Colonic mucosa (tissue), 4 donors: ENCODE results near the gene ARHGAP27. TPM values are rescaled to one million over a fixed set of nuclear protein-coding genes. Genes with fewer than 3 reads are reported as not detected.

Experiments
- DNase-seq: peaks from one replicate; pipeline ENCODE4 v3.0.0-alpha.2; 2020
- H3K27ac ChIP-seq: fragments of 200-600 bp; one replicate; pipeline ENCODE4 v1.8.0; 2021
- H3K27me3 ChIP-seq: fragments of 200-600 bp; one replicate; pipeline ENCODE4 v1.8.0; 2021
- H3K36me3 ChIP-seq: fragments of 200-600 bp; one replicate; pipeline ENCODE4 v1.8.0; 2021
- H3K4me1 ChIP-seq: fragments of 200-600 bp; one replicate; pipeline ENCODE4 v1.8.0; 2021; ENCODE audit warnings: mild to moderate bottlenecking
- H3K4me3 ChIP-seq: fragments of 200-600 bp; one replicate; pipeline ENCODE4 v1.8.0; 2021
- H3K9ac ChIP-seq, 2 donors: one replicate each; pipeline ENCODE4 v1.7.0; 2013; ENCODE audit warnings: control low read depth in 2 of 2, low read depth in 2 of 2, low read length in 2 of 2
- H3K9me3 ChIP-seq: fragments of 200-600 bp; one replicate; pipeline ENCODE4 v1.8.0; 2021
- intact Hi-C: fragments of 100-400 bp; cut with DNase I; formaldehyde crosslinking; loops from one replicate; pipeline ENCODE4 v1.14.1; 2022
- total RNA-seq, 2 donors: library from RNA; stranded (reverse); fragmentation: NEBNext Ultra II Directional in 1 of 2; extraction: Animal tissue kit (Norgen Biotek cat#: 25700) in 1 of 2; gene quantifications; one replicate each; pipeline ENCODE4 v1.2.1, GENCODE V29; 2021
- TF ChIP-seq, protein P1 (sequence below): fragments of 200-600 bp; IDR thresholded peaks from one replicate; pipeline ENCODE4 v1.8.0; 2022; ENCODE audit warnings: antibody characterized with exemption, mild to moderate bottlenecking
- donor health status: healthy.
- donor health status: DM: no; HTN: no; CAD: no.
- donor health status: DM: no; HTN: no; CAD: no.

The ARHGAP27 gene
- total RNA-seq, 2 donors from 2014 or later, result 107 to 165 TPM

DNA sequence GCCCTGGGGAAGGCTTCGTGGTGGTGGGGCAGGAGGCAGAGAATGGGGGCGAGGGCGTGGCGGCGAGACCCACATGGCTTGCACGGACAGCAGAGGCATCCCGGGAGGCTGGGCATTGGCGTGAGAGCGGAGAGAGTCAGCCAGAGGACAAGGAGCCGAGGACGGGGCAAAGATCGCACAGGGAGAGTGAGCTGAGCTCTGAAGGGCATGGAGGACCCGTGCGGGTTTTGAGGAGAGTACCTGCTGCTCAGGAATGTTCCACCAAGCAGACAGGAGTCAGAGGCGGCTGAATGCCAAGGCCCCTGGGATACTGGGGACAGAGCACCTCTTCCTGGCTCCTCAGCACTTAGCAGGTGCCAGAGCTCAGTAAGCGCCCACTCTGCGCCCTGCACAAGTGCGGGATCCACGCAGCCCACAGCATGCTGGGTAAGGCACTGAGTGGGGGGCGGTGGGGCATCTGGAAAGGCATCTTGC, 47.8 kb downstream of the ARHGAP27 start:
- H3K4me3 ChIP-seq, result no peak overlapping the region
- H3K36me3 ChIP-seq, result no peaks in the 10 kb centered on the region
- no peak overlapping the region for H3K9ac ChIP-seq
- H3K27me3 ChIP-seq, result no peaks in the 10 kb centered on the region
- no peaks in the 10 kb centered on the region for H3K9me3 ChIP-seq
- TF ChIP-seq, protein P1, sequence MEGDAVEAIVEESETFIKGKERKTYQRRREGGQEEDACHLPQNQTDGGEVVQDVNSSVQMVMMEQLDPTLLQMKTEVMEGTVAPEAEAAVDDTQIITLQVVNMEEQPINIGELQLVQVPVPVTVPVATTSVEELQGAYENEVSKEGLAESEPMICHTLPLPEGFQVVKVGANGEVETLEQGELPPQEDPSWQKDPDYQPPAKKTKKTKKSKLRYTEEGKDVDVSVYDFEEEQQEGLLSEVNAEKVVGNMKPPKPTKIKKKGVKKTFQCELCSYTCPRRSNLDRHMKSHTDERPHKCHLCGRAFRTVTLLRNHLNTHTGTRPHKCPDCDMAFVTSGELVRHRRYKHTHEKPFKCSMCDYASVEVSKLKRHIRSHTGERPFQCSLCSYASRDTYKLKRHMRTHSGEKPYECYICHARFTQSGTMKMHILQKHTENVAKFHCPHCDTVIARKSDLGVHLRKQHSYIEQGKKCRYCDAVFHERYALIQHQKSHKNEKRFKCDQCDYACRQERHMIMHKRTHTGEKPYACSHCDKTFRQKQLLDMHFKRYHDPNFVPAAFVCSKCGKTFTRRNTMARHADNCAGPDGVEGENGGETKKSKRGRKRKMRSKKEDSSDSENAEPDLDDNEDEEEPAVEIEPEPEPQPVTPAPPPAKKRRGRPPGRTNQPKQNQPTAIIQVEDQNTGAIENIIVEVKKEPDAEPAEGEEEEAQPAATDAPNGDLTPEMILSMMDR, result no peak
- intact Hi-C loops, result loop anchor here (1.0 to 2.0 kb wide), 2 partner anchors 108 to 164 kb away; partner anchors contain the start of gene FMNL1
- H3K27ac ChIP-seq, result no peak overlapping the region
- H3K4me1 ChIP-seq, result no peaks in the 10 kb centered on the region
- no peak for DNase-seq

DNA sequence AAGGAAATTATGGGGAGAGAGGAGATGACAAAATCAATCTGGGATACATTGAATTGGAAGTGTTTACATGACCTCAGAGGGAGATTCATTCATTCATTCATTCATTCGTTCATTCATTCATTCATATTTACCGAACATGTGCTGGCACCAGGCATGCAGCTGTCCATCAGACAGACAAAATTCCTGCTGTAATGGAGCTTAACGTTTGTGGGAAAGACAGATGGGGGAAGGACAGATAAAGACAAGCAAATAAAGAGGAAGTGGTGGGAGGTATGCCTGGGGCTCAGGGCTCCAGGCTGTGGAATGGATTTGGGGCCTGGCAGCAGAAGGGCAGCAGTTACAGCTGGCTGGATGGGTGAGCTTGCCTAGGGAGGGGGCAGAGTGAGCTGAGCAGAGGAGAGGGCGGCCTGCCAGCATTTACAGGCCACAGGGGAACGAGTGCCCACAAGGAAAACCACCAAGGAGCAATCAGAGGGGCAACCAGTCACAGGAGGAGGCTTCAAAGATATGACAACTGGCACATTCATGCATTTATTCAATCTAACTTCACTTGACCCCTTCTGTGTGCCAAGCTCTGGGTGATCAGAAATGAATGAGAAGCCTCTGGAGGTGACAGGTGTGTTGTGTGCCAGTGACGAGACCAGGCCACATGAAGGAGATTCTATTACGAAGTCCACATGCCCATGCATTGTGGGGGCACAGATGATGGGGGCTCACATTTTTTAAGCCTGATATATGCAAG, 48.5 kb downstream of the ARHGAP27 start:
- no peak for DNase-seq
- Histone ChIP-seq H3K36me3 (no peaks in the 10 kb centered on the region), H3K4me3 (no peak overlapping the region), H3K4me1 (no peaks in the 10 kb centered on the region), H3K9ac (no peak overlapping the region), H3K27me3 (no peaks in the 10 kb centered on the region), H3K9me3 (no peaks in the 10 kb centered on the region), H3K27ac (no peak overlapping the region)
- intact Hi-C loops, result loop anchor here (2.0 kb wide), 1 partner anchor 163 kb away; the partner anchor contains the start of gene FMNL1
- TF ChIP-seq, protein P1, result no peak

DNA sequence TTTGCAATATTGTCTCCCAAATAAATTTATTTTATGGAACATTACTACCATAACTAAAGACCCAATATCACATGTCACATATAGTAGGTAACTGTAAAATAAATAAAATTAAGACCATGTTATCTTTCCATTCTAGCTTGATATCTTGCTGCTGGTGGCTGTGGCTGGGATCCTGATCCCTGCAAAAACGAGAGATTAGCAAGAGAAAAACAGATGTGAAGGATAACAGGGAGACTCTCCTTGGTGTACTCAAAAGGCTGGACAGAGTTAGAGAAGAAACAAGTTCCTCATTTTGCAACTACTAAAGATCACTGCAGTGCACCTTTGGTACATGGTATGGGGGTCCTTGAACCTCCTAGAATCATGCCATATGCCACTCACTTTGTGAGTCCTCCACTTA, 49.7 kb downstream of the ARHGAP27 start:
- intact Hi-C loops, result no loop called here

DNA sequence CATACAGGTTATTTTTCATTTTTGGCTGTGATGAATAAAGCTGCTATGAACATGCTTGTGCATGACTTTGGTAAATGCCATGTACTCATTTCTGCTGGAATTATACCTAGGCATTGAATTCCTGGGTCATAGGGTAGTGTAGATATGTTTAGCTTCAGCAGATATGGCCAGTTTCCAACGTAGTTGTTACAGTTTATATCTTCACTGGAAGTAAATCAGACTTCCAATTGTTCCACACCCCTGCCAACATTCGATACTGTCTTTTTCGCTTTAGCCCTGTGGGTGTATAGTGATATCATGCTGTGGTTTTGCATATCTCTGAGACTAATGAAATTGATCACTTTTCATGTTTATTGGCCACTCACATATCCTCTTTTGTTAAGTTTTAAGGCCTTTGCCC, 50.4 kb downstream of the ARHGAP27 start:
- H3K9ac ChIP-seq, result no peak overlapping the region
- no peak overlapping the region for H3K4me3 ChIP-seq
- H3K9me3 ChIP-seq, result no peaks in the 10 kb centered on the region
- TF ChIP-seq, protein P1, result no peak
- H3K27ac ChIP-seq, result no peak overlapping the region
- H3K36me3 ChIP-seq, result no peaks in the 10 kb centered on the region
- no peaks in the 10 kb centered on the region for H3K27me3 ChIP-seq
- no peaks in the 10 kb centered on the region for H3K4me1 ChIP-seq
- no peak for DNase-seq
- intact Hi-C loops, result no loop called here

More for the DNA sequence above, 49.7 kb downstream of the ARHGAP27 start:
- Histone ChIP-seq H3K36me3 (no peaks in the 10 kb centered on the region), H3K27me3 (no peaks in the 10 kb centered on the region), H3K9me3 (no peaks in the 10 kb centered on the region), H3K9ac (no peak overlapping the region), H3K4me1 (no peaks in the 10 kb centered on the region), H3K4me3 (no peak overlapping the region), H3K27ac (no peak overlapping the region)
- TF ChIP-seq, protein P1, result no peak
- no peak for DNase-seq

DNA sequence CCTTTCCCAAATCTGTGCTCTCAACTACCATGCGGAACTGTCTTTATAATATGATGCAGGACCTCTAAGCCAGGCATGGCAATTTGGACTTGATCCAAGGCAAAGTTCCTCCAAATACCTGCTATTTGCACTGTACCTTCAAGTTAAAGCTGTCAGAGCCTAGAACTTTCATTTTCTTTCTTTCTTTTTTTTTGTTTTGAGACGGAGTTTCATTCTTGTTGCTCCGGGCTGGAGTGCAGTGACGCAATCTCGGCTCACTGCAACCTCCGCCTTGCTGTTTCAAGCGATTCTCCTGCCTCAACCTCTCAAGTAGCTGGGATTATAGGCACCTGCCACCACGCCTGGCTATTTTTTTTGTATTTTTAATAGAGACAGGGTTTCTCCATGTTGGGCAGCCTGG, 51.7 kb downstream of the ARHGAP27 start:
- no peak for DNase-seq
- Histone ChIP-seq H3K4me1 (no peaks in the 10 kb centered on the region), H3K4me3 (no peak overlapping the region), H3K9ac (no peak overlapping the region), H3K36me3 (no peaks in the 10 kb centered on the region), H3K27ac (no peak overlapping the region), H3K27me3 (no peaks in the 10 kb centered on the region), H3K9me3 (no peaks in the 10 kb centered on the region)
- TF ChIP-seq, protein P1, result no peak
- intact Hi-C loops, result no loop called here
